Right ventricle myocardium inferior (tissue), 1 donor: ENCODE measurements around the gene FSHB. TPM values are rescaled to one million over a fixed set of nuclear protein-coding genes. Genes with fewer than 3 reads are reported as not detected.
A peak's percentile ranks its signal among the peaks of the same experiment; 100 is the strongest.
"Not testable (repeated sequence)": the region's sequence is repeated elsewhere in the genome, so short reads cannot be mapped to it uniquely, and the experiment has no call there.

Experiments
- ATAC-seq: fragments of 200-7000 bp; cut with Tn5 transposase; one replicate; pipeline ENCODE4 v1.9.1; 2020; ENCODE audit warnings: mild to moderate bottlenecking, moderate library complexity
- DNase-seq: peaks from one replicate; pipeline ENCODE4 v3.0.0; 2021; ENCODE audit errors: missing footprints
- intact Hi-C: fragments of 100-400 bp; cut with DNase I; formaldehyde crosslinking; loops from one replicate; pipeline ENCODE4 v1.11.0; 2022
- long read RNA-seq: library from polyadenylated mRNA; unstranded; transcript quantifications from one replicate; pipeline ENCODE4 v2.0.0, GENCODE V29; 2021
- total RNA-seq: library from RNA; stranded (reverse); fragmentation: NEBNext Ultra II Directional; extraction: Animal tissue kit (Norgen Biotek cat#: 25700); gene quantifications from one replicate; pipeline ENCODE4 v1.2.1, GENCODE V29; 2021
- donor health status: DM: no; HTN: yes; CAD: no; lungs with severe emphysema.

The FSHB gene
- not detected for total RNA-seq
- long read RNA-seq: 0 reads

- DNase-seq: no peak
- intact Hi-C loops: no loop called here
These were observed at the start of gene FSHB for GRCh38 chr11:30230714-30231113. TSS of gene FSHB (plus strand) at chr11:30231014. CDS start at chr11:30231903, 889 bp downstream.

GRCh38 chr11:30186748-30187147, 44.1 kb upstream of the FSHB start:
- ATAC-seq: no peak
- intact Hi-C loops: no loop called here
- DNase-seq: no peak

More at GRCh38 chr11:30230714-30231113, at the start of gene FSHB:
- no peak for ATAC-seq

GRCh38 chr11:30192620-30193019, 38.2 kb upstream of the FSHB start:
- intact Hi-C loops: no loop called here
- no peak for DNase-seq
- ATAC-seq: no peak

GRCh38 chr11:30196400-30197206, 34.2 kb upstream of the FSHB start:
- peak; percentile 63 for ATAC-seq
- DNase-seq: peak; percentile 62
- intact Hi-C loops: loop anchor here (5.0 kb wide), 1 partner anchor 764 kb away; no protein-coding TSS in a partner anchor

- intact Hi-C loops: loop anchor here (5.0 kb wide), 1 partner anchor 766 kb away; no protein-coding TSS in a partner anchor
- no peak for DNase-seq
- ATAC-seq: no peak
These were observed 32.9 kb upstream of the FSHB start for GRCh38 chr11:30197869-30198268.

- ATAC-seq, DNase-seq, intact Hi-C loops: not testable (repeated sequence)
These were observed 27.8 kb upstream of the FSHB start for GRCh38 chr11:30202989-30203388.

GRCh38 chr11:30203850-30204249, 27.0 kb upstream of the FSHB start:
- DNase-seq (no peak), ATAC-seq (no peak)
- intact Hi-C loops: no loop called here

- DNase-seq (no peak), ATAC-seq (no peak)
- intact Hi-C loops: no loop called here
These were observed 24.4 kb upstream of the FSHB start for GRCh38 chr11:30206249-30206996.

- ATAC-seq (no peak), DNase-seq (no peak)
- intact Hi-C loops: no loop called here
These were observed 20.5 kb upstream of the FSHB start for GRCh38 chr11:30210357-30210756.

- ATAC-seq: no peak
These were observed 14.3 kb upstream of the FSHB start for GRCh38 chr11:30216534-30216933.

GRCh38 chr11:30218278-30218677, 12.5 kb upstream of the FSHB start:
- ATAC-seq (peak; percentile 42), DNase-seq (no peak)
- intact Hi-C loops: no loop called here

More at GRCh38 chr11:30216534-30216933, 14.3 kb upstream of the FSHB start:
- intact Hi-C loops: no loop called here
- no peak for DNase-seq

GRCh38 chr11:30225642-30226041, 5.2 kb upstream of the FSHB start:
- ATAC-seq: no peak
- no peak for DNase-seq
- intact Hi-C loops: no loop called here

- intact Hi-C loops: no loop called here
- DNase-seq: no peak
- no peak for ATAC-seq
These were observed 2.4 kb upstream of the FSHB start for GRCh38 chr11:30228323-30228884.

GRCh38 chr11:30239025-30239424, 8.2 kb downstream of the FSHB start:
- no peak for ATAC-seq
- intact Hi-C loops: no loop called here
- no peak for DNase-seq

GRCh38 chr11:30244265-30244664, 13.5 kb downstream of the FSHB start:
- no peak for ATAC-seq
- DNase-seq: no peak
- intact Hi-C loops: no loop called here

- no peak for DNase-seq
- intact Hi-C loops: no loop called here
- ATAC-seq: no peak
These were observed 14.8 kb downstream of the FSHB start for GRCh38 chr11:30245621-30246020.

- DNase-seq (no peak), ATAC-seq (no peak)
- intact Hi-C loops: no loop called here
These were observed 23.8 kb downstream of the FSHB start for GRCh38 chr11:30254307-30255298.

GRCh38 chr11:30255637-30256036, 24.8 kb downstream of the FSHB start:
- intact Hi-C loops: no loop called here
- ATAC-seq: no peak
- no peak for DNase-seq
